Kidney (tissue), 14 donors: Measurements from ENCODE around the gene IGF1R. TPM values are rescaled to one million over a fixed set of nuclear protein-coding genes. Genes with fewer than 3 reads are reported as not detected.

Experiments used
- DNase-seq, 5 donors: peaks; one replicate each; pipeline ENCODE4 v3.0.0-alpha.2; 2013 to 2020
- FAIRE-seq: peaks from 2 replicates; lab custom pipeline; 2012; peaks lifted over from hg19 to GRCh38; lab: Jason Lieb, UNC
- H3K27ac ChIP-seq, 2 donors: one replicate each; pipeline ENCODE4 v1.7.0; 2013; ENCODE audit warnings: low read depth in 2 of 2, low read length in 2 of 2, inconsistent platforms in 1 of 2
- H3K27me3 ChIP-seq: one replicate; pipeline ENCODE4 v1.7.1; 2013; ENCODE audit warnings: low read length, inconsistent platforms; ENCODE audit not compliant: control insufficient read depth, insufficient read depth
- H3K36me3 ChIP-seq, 3 donors: one replicate each; pipeline versions ENCODE4 v1.7.0 to v1.7.1; 2013; ENCODE audit warnings: low read length in 3 of 3, control low read depth in 1 of 3, inconsistent platforms in 1 of 3; ENCODE audit not compliant: insufficient read depth in 3 of 3, control insufficient read depth in 2 of 3
- H3K4me1 ChIP-seq, 3 donors: one replicate each; pipeline versions ENCODE4 v1.7.0 to v1.7.1; 2013; ENCODE audit warnings: low read length in 3 of 3, inconsistent platforms in 1 of 3, low read depth in 1 of 3; ENCODE audit not compliant: control insufficient read depth in 2 of 3, insufficient read depth in 2 of 3
- H3K4me3 ChIP-seq, 3 donors: one replicate each; pipeline versions ENCODE4 v1.7.0 to v1.8.1; 2013; ENCODE audit warnings: low read length in 3 of 3, control low read depth in 1 of 3, inconsistent platforms in 1 of 3
- H3K9ac ChIP-seq, 3 donors: one replicate each; pipeline versions ENCODE4 v1.7.0 to v1.7.1; 2013; ENCODE audit warnings: low read length in 3 of 3, control low read depth in 1 of 3, inconsistent platforms in 1 of 3
- H3K9me3 ChIP-seq, 3 donors: one replicate each; pipeline versions ENCODE4 v1.7.0 to v1.7.1; 2013; ENCODE audit warnings: low read length in 3 of 3, control low read depth in 1 of 3, inconsistent platforms in 1 of 3; ENCODE audit not compliant: control insufficient read depth in 2 of 3, insufficient read depth in 1 of 3
- intact Hi-C: fragments of 100-400 bp; cut with DNase I; formaldehyde crosslinking; loops from one replicate; pipeline ENCODE4 v1.11.1; 2022
- polyA plus RNA-seq: library from polyadenylated mRNA; stranded (reverse); fragments of 350-450 nt; fragmentation: Illumina TruSeq; extraction: RNeasy Lipid Tissue Mini Kit (QIAGEN cat#74804); gene quantifications from one replicate; pipeline ENCODE4 v1.2.3, GENCODE V29; 2014; ENCODE audit warnings: low read depth, low replicate concordance; ENCODE audit not compliant: insufficient read depth
- total RNA-seq: library from RNA; stranded (reverse); fragmentation: NEBNext Ultra II Directional; extraction: Animal tissue kit (Norgen Biotek cat#: 25700); gene quantifications from one replicate; pipeline ENCODE4 v1.2.1, GENCODE V29; 2021
- TF ChIP-seq, protein P1 (sequence below): IDR thresholded peaks from 3 replicates; pipeline ENCODE4 v1.5.1; 2012; ENCODE audit warnings: mild to moderate bottlenecking, moderate library complexity, borderline replicate concordance; ENCODE audit not compliant: insufficient read depth; ENCODE audit errors: extremely low read depth
- donor health status: control.
- donor health status: control.
- donor health status: control.
- donor health status: control.
- donor health status: control.
- donor health status: DM: yes; HTN: yes; CAD: no.
- donor health status: Normal renal cell carcinoma (clear cell type).

Gene IGF1R
- total and polyA plus RNA-seq, 2 donors from 2014 or later = 6.5 to 73.2 TPM

DNA sequence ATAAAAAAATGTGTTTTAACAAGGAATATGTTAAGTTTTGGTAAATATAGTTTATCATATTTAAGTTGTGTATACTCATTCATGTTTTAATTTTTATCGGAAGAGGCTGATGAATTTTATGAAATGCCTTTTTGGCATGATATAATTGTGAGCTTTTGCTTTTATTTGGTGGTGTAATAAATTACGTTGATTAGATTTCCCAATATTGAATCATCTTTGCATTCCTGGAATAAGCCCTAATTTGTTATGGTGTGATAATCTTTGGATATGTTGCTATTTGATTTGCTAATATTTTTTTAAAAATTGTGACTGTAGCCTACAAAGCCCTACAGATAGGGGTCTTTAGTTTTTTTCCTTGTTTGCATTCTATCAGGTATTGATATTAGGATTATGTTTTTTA is 107.4 kb downstream of the IGF1R start:
- peaks cover 0 to 8% (median 0%) of the 10 kb centered on the region in 3 donors for H3K4me1 ChIP-seq
- no peaks in the 10 kb centered on the region for H3K36me3 ChIP-seq
- no peak overlapping the region for H3K27ac ChIP-seq
- DNase-seq (no peak), FAIRE-seq (peak; percentile 29)
- TF ChIP-seq, protein P1, sequence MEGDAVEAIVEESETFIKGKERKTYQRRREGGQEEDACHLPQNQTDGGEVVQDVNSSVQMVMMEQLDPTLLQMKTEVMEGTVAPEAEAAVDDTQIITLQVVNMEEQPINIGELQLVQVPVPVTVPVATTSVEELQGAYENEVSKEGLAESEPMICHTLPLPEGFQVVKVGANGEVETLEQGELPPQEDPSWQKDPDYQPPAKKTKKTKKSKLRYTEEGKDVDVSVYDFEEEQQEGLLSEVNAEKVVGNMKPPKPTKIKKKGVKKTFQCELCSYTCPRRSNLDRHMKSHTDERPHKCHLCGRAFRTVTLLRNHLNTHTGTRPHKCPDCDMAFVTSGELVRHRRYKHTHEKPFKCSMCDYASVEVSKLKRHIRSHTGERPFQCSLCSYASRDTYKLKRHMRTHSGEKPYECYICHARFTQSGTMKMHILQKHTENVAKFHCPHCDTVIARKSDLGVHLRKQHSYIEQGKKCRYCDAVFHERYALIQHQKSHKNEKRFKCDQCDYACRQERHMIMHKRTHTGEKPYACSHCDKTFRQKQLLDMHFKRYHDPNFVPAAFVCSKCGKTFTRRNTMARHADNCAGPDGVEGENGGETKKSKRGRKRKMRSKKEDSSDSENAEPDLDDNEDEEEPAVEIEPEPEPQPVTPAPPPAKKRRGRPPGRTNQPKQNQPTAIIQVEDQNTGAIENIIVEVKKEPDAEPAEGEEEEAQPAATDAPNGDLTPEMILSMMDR = no peak
- no peak overlapping the region for H3K4me3 ChIP-seq
- no peaks in the 10 kb centered on the region for H3K27me3 ChIP-seq
- intact Hi-C loops = no loop called here
- H3K9ac ChIP-seq = no peak overlapping the region
- no peaks in the 10 kb centered on the region for H3K9me3 ChIP-seq

- Histone ChIP-seq H3K4me1 (peaks cover 0 to 7% (median 3%) of the 10 kb centered on the region in 3 donors), H3K36me3 (no peaks in the 10 kb centered on the region), H3K27me3 (no peaks in the 10 kb centered on the region), H3K4me3 (no peak overlapping the region), H3K9me3 (no peaks in the 10 kb centered on the region), H3K27ac (no peak overlapping the region), H3K9ac (no peak overlapping the region)
- TF ChIP-seq, protein P1 = no peak
- FAIRE-seq (no peak), DNase-seq (peak in 1 of 5 donors; percentile 8)
- intact Hi-C loops = no loop called here
Measured at GRCh38 chr15:98758224-98758623, 109.9 kb downstream of the IGF1R start.

DNA sequence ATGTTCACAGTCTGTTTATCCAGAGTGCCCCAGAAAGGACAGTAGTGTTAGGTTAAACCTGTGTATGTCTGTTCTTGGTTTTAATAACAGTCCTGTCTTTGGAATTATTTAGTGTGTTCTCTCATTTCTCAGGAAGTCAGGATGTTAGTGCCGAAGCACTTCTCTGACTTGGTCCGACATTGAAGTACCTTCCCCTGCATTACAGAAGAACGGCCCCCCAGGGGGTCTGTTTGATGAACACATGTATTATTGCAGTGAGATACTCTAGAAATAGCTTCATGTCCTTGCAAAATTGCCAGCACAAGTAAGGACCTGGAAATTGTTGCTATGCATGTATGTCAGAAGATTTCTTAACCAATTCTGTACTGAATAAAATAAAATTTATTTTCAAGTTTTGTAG is 110.9 kb downstream of the IGF1R start:
- no peaks in the 10 kb centered on the region for H3K27me3 ChIP-seq
- H3K27ac ChIP-seq = no peak overlapping the region
- no peak overlapping the region for H3K4me3 ChIP-seq
- DNase-seq = peak in 1 of 5 donors; percentile 4
- H3K9ac ChIP-seq = no peak overlapping the region
- H3K9me3 ChIP-seq = no peaks in the 10 kb centered on the region
- intact Hi-C loops = no loop called here
- H3K4me1 ChIP-seq = peaks cover 0 to 12% (median 11%) of the 10 kb centered on the region in 3 donors
- TF ChIP-seq, protein P1 = no peak
- H3K36me3 ChIP-seq = no peaks in the 10 kb centered on the region
- no peak for FAIRE-seq
